Right cardiac atrium (tissue), 5 donors: ENCODE measurements around the gene NPC1. TPM values are rescaled to one million over a fixed set of nuclear protein-coding genes. Genes with fewer than 3 reads are reported as not detected.

Experiments used
- ATAC-seq, 2 donors: fragments of 200-7000 bp; cut with Tn5 transposase; one replicate each; pipeline versions ENCODE4 v1.8.0 to v1.9.1; 2020; ENCODE audit warnings: moderate library complexity in 2 of 2, mild to moderate bottlenecking in 1 of 2
- DNase-seq, 3 donors: peaks; one replicate each; pipeline ENCODE4 v3.0.0-alpha.2; 2020
- H3K27ac ChIP-seq: one replicate; pipeline ENCODE4 v1.5.1; 2013; ENCODE audit warnings: mild to moderate bottlenecking, low read length, control low read depth, moderate library complexity
- H3K27me3 ChIP-seq: one replicate; pipeline ENCODE4 v1.6.1; 2013; ENCODE audit not compliant: control insufficient read depth, insufficient read depth
- H3K4me1 ChIP-seq: one replicate; pipeline ENCODE4 v1.6.1; 2013; ENCODE audit warnings: low read length; ENCODE audit not compliant: control insufficient read depth, insufficient read depth
- H3K4me3 ChIP-seq: one replicate; pipeline ENCODE4 v1.5.1; 2013; ENCODE audit warnings: low read length, control low read depth
- H3K9me3 ChIP-seq: one replicate; pipeline ENCODE4 v1.6.1; 2013; ENCODE audit warnings: low read length; ENCODE audit not compliant: control insufficient read depth
- WGBS: extraction: QIAGEN DNeasy Blood & Tissue Kit; methylation state at CpG from one replicate; pipeline ENCODE4 v1.1.7; 2013; 5-methylcytosine and 5-hydroxymethylcytosine counted together
- intact Hi-C, 4 donors: fragments of 100-400 bp; cut with DNase I; formaldehyde crosslinking; loops; one replicate each; pipeline versions ENCODE4 v1.11.0 to v1.14.0; 2022 to 2023
- polyA plus RNA-seq: library from polyadenylated mRNA; stranded (reverse); fragments of 200-250 nt; gene quantifications from one replicate; pipeline ENCODE4 v1.2.3, GENCODE V29; 2013
- total RNA-seq, 4 donors: library from RNA; stranded (reverse); fragmentation: NEBNext Ultra II Directional; extraction: Animal tissue kit (Norgen Biotek cat#: 25700); gene quantifications; one replicate each; pipeline ENCODE4 v1.2.1, GENCODE V29; 2021
- donor health status: healthy with polysubstance abuse.
- donor health status: DM: no; HTN: yes; CAD: no.
- donor health status: DM: no; HTN: no; CAD: no.
- donor health status: DM: no; HTN: yes; CAD: no; lungs with severe emphysema.
- donor health status: DM: yes; HTN: yes; CAD: no.

Gene NPC1
- total and polyA plus RNA-seq, 5 donors = 12.8 to 22.1 (median 13.4) TPM

DNA sequence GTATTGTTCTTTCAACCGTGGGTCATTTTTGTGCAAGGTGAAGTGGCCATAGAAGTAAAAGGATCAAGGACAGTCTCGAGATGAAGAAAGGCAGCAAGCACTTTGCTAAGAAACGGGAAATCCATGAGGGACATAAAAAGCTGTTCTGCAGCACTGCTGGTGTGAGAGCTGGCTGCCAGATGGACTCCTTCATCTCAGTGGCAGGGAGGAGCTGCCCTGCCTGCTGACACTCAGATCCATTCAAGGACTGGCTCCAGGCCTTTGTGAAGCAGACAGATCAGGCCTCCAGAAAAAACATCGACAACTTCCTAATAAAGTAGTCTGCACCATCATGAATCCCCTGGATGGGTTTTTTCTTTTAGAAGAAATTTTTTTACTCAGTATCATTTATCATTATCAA is 53.5 kb downstream of the NPC1 start:
- 43% methylated on average over 4 of the region's 4 CpGs for whole genome bisulfite sequencing
- Histone ChIP-seq H3K27ac (no peak overlapping the region), H3K27me3 (no peaks in the 10 kb centered on the region), H3K9me3 (no peaks in the 10 kb centered on the region), H3K4me3 (no peak overlapping the region), H3K4me1 (peaks cover 3% of the 10 kb centered on the region)
- DNase-seq (peak; percentile 47 to 82 (median 64)), ATAC-seq (peak; percentile 40 to 73)
- intact Hi-C loops = no loop called here

- DNase-seq = peak in 2 of 3 donors; percentile 22 to 69
- Histone ChIP-seq H3K27ac (peak overlapping the region; percentile 61), H3K27me3 (no peaks in the 10 kb centered on the region), H3K4me1 (peaks cover 3% of the 10 kb centered on the region), H3K9me3 (no peaks in the 10 kb centered on the region), H3K4me3 (no peak overlapping the region)
- WGBS = 76% methylated on average over 13 of the region's 13 CpGs
- ATAC-seq = peak; percentile 61 to 62
- intact Hi-C loops = no loop called here
Measured at GRCh38 chr18:23531912-23532311, 54.4 kb downstream of the NPC1 start.

- H3K4me1 ChIP-seq = peaks cover 3% of the 10 kb centered on the region
- H3K27ac ChIP-seq = no peak overlapping the region
- ATAC-seq (no peak), DNase-seq (no peak)
- 74% methylated on average over 7 of the region's 7 CpGs for WGBS
- no peaks in the 10 kb centered on the region for H3K27me3 ChIP-seq
- H3K9me3 ChIP-seq = no peaks in the 10 kb centered on the region
- no peak overlapping the region for H3K4me3 ChIP-seq
- intact Hi-C loops = no loop called here
Measured at GRCh38 chr18:23530195-23530594, 56.1 kb downstream of the NPC1 start.

GRCh38 chr18:23529604-23530003 is 56.7 kb downstream of the NPC1 start:
- no peaks in the 10 kb centered on the region for H3K27me3 ChIP-seq
- no peak for ATAC-seq
- no peak for DNase-seq
- H3K4me1 ChIP-seq = no peaks in the 10 kb centered on the region
- H3K4me3 ChIP-seq = no peak overlapping the region
- 77% methylated on average over 3 of the region's 3 CpGs for WGBS
- intact Hi-C loops = no loop called here
- H3K9me3 ChIP-seq = no peaks in the 10 kb centered on the region
- H3K27ac ChIP-seq = no peak overlapping the region

- peak; percentile 76 to 85 (median 85) for DNase-seq
- no peak overlapping the region for H3K27ac ChIP-seq
- peak; percentile 85 to 86 for ATAC-seq
- H3K4me3 ChIP-seq = no peak overlapping the region
- H3K4me1 ChIP-seq = no peaks in the 10 kb centered on the region
- no peaks in the 10 kb centered on the region for H3K9me3 ChIP-seq
- H3K27me3 ChIP-seq = no peaks in the 10 kb centered on the region
- intact Hi-C loops = no loop called here
- 81% methylated on average over 20 of the region's 20 CpGs for WGBS
Measured at GRCh38 chr18:23528580-23529472, 57.5 kb downstream of the NPC1 start.

- intact Hi-C loops = no loop called here
- DNase-seq (no peak), ATAC-seq (no peak)
- WGBS = 95% methylated on average over 5 of the region's 5 CpGs
- Histone ChIP-seq H3K27me3 (no peaks in the 10 kb centered on the region), H3K27ac (no peak overlapping the region), H3K4me3 (no peak overlapping the region), H3K4me1 (no peaks in the 10 kb centered on the region), H3K9me3 (no peaks in the 10 kb centered on the region)
Measured at GRCh38 chr18:23526501-23527063, 59.7 kb downstream of the NPC1 start.

DNA sequence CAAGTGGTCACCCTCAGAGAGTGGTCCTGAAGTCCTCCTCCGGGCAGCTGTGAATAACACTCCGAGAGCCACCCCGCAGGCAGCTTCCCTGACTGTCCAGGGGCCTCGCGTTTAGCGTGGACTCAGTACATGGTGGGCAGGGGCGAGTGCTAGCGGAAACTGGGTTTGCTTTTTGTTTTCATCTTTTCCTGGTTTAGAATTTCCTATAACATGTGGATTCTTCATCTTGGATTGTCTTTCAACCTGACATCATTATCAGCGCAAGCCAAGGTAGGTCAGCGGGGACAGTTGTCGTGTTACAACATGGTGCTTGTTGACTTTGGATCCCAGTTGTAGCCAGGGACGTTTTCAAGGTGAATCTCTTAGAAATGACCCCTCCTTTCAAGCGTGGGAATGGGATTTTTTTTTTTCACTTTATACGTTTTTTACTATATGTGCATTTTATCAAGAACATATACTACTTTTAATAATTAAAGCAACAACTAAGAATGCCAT is 62.0 kb downstream of the NPC1 start:
- H3K4me1 ChIP-seq = no peaks in the 10 kb centered on the region
- intact Hi-C loops = no loop called here
- H3K4me3 ChIP-seq = no peak overlapping the region
- H3K27ac ChIP-seq = no peak overlapping the region
- WGBS = 94% methylated on average over 14 of the region's 14 CpGs
- no peaks in the 10 kb centered on the region for H3K27me3 ChIP-seq
- no peaks in the 10 kb centered on the region for H3K9me3 ChIP-seq
- no peak for ATAC-seq
- no peak for DNase-seq

DNA sequence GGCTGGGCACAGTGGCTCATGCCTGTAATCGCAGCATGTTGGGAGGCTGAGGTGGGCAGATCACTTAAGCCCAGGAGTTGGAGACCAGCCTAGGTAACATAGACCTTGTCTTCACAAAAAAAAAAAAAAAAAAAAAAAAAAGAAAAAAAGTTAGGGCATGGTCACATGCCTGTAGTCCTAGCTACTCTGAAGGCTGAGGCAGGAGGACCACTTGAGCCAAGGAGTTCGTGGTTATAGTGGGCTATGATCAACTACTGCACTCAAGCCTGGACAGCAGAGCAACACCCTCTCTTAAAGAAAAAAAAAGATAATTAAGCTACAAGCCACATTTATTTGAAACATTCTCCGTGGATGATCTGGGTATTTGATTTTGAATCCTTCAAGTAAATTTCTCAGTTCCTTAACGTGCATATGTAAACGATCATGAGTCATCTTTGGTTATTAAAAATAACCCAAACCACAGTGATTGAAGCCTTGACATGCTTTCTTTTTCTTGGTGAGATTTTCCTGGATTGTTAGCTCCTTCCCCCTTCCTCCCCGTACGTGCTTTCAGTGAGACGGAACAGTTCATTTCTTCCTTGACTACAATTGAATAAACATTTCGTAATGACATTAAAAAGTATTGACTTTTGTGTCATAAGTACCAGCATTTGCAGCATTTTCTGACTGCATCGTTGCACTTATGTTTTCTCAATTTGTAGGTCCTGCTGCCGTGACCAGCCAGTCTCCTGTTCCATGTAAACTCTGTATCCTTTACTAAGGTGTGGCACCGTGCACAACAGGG is 62.7 kb downstream of the NPC1 start:
- DNase-seq (no peak), ATAC-seq (no peak)
- Histone ChIP-seq H3K27ac (no peak overlapping the region), H3K4me3 (no peak overlapping the region), H3K27me3 (no peaks in the 10 kb centered on the region), H3K4me1 (no peaks in the 10 kb centered on the region), H3K9me3 (no peaks in the 10 kb centered on the region)
- 88% methylated on average over 12 of the region's 12 CpGs for WGBS
- intact Hi-C loops = no loop called here

DNA sequence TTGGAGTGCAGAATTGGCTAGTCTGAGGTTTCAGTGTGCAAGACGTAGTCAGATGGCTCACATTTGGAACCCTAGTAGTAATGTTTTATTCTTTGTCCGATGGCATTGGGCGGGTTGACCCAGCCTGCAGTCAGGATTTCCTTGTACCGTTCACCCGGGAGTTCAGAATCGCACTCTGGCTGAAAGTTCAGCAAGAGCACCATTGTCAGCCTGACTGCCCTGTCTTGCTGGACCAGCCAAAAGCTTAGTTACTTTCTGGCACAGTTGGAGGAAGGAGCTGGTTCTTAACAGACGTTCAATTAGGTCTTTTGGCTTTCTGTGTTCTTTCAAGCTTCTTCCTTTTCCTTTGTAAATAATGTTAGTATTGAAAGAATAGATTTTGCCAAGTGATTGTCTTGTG is 64.4 kb downstream of the NPC1 start:
- Histone ChIP-seq H3K9me3 (no peaks in the 10 kb centered on the region), H3K4me1 (no peaks in the 10 kb centered on the region), H3K27ac (peak overlapping the region; percentile 34), H3K4me3 (no peak overlapping the region), H3K27me3 (no peaks in the 10 kb centered on the region)
- DNase-seq (peak in 1 of 3 donors; percentile 21), ATAC-seq (peak; percentile 55 to 57)
- 64% methylated on average over 7 of the region's 7 CpGs for WGBS
- intact Hi-C loops = no loop called here

- H3K9me3 ChIP-seq = no peaks in the 10 kb centered on the region
- H3K4me1 ChIP-seq = no peaks in the 10 kb centered on the region
- WGBS = 77% methylated on average over 7 of the region's 7 CpGs
- no peak overlapping the region for H3K4me3 ChIP-seq
- DNase-seq (no peak), ATAC-seq (no peak)
- no peak overlapping the region for H3K27ac ChIP-seq
- intact Hi-C loops = no loop called here
- H3K27me3 ChIP-seq = no peaks in the 10 kb centered on the region
Measured at GRCh38 chr18:23521271-23521670, 65.0 kb downstream of the NPC1 start.

DNA sequence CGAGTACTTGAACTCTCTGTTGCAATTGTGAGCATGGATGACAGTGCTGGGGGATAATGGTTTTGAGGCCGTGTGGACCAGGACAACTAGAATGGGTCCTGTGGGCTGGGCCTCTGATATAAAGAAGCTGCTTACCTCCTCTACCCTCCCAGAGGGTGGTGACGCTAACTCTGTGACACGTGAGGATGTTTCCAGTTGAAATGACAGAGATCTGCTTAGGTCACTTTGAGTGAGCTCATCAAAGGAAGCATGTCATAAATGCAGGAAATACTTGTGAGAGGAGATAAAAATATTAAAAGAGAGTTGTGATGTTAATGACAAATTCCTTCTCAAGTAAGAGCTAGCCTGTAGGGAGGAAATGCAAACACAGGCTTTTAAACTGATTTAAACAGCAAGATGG is 66.6 kb downstream of the NPC1 start:
- no peak for DNase-seq
- H3K27ac ChIP-seq = no peak overlapping the region
- H3K4me1 ChIP-seq = no peaks in the 10 kb centered on the region
- intact Hi-C loops = loop anchor here in 3 of 4 donors (5.0 to 10.0 kb wide), 2 partner anchors 65 to 68 kb away; partner anchors contain the start of gene NPC1 (in 3 of the 3)
- ATAC-seq = no peak
- H3K4me3 ChIP-seq = no peak overlapping the region
- no peaks in the 10 kb centered on the region for H3K9me3 ChIP-seq
- no peaks in the 10 kb centered on the region for H3K27me3 ChIP-seq
- WGBS = 51% methylated on average over 4 of the region's 4 CpGs
